GM23248 (cell line): Measurements from ENCODE around the gene CNIH1.

Experiments
- EZH2 ChIP-seq: fragments of 200-600 bp; sonication (generic); IDR thresholded peaks from 2 replicates; pipeline ENCODE4 v1.6.1; 2018; ENCODE audit warnings: antibody characterized with exemption, mild to moderate bottlenecking; ENCODE audit not compliant: insufficient read depth, poor library complexity, severe bottlenecking
- EZH2phosphoT487 ChIP-seq: fragments of 200-600 bp; sonication (generic); IDR thresholded peaks from 2 replicates; pipeline ENCODE4 v1.6.1; 2018; ENCODE audit warnings: antibody characterized with exemption, moderate library complexity, mild to moderate bottlenecking, low read depth; ENCODE audit not compliant: insufficient read depth

- TF ChIP-seq EZH2 (no peak), EZH2phosphoT487 (no peak)
These were observed 6.1 kb upstream of the CNIH1 start for GRCh38 chr14:54447231-54447692.
